Effector CD4-positive, alpha-beta T cell (primary cell): ENCODE results near the gene ROBO1.

Source experiments
- DNase-seq: peaks from one replicate; pipeline ENCODE4 v3.0.0-alpha.2; 2020

The ROBO1 gene

DNA sequence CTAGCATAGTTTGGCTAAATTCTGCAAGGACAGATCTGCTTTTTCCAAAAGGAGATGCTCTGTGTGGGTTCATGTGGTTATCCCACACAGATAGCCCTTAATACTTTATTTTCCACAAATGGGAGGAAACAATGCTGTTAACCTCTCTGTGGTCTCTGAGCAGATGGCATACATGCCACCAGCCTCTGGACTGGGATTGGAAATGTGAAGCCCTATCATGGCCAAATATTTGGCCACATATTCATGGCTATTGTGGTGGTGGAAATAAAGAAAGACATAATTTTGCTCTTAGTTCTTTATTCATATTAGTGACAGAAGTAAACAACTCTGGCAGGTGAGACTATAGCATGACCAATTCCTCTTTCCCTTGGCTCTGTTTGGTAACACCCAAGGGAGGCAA, 726.2 kb downstream of the ROBO1 start:
- DNase-seq, result no peak

DNA sequence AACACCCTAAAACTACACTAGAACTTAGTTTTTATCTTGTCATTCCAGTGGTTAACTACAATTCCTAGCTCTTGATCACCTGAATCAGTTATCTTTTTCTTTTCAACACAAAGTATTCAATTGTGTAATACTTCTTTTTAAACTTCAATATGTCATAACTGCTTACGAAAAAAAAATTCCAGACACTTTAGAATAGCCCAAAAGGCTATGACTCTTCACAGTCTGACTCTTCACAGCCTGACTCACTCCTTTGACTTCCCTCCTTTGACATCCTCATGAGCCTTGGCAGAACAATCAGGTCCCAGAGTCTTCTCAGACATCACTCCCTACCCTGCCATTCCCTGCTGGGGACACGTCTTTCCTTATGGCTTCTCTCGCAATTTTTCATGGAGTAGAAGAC, 727.1 kb downstream of the ROBO1 start:
- DNase-seq, result no peak

DNA sequence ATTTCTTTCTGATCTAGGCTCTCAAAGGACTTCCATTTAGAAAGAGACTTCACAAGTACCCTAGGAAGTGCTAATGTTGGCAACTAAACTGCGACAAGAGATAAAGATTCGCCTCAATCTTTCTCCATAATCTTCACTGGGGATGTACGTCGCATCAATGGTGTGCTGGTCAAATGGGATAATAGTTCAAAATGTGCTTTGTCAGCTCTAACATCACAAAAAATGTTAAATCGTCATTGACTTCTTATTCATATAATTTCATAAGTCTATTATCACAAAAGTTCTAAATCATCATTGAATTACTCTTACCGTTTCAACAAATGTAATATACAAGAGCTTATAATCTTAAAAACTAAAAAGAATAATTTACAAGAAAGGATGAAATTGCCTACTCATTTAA, 727.7 kb downstream of the ROBO1 start:
- no peak for DNase-seq

DNA sequence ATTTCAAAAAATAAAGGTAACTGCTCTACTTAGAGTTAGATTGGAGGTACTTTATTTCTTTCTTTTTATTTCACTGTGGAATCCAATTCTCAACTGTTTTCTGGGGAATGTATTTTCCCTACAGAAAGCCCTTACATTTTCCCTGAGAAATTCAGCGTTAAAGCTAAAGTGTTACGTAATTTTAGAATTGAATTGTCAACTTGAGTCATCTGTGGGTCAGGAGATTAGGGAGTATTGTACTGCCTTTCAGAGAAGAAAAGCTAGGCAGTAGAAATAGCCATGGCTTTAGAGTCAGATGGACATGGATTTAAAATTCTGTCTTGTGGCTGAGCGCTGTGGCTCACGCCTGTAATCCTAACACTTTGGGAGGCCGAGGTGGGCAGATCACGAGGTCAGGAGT, 728.6 kb downstream of the ROBO1 start:
- DNase-seq, result no peak

DNA sequence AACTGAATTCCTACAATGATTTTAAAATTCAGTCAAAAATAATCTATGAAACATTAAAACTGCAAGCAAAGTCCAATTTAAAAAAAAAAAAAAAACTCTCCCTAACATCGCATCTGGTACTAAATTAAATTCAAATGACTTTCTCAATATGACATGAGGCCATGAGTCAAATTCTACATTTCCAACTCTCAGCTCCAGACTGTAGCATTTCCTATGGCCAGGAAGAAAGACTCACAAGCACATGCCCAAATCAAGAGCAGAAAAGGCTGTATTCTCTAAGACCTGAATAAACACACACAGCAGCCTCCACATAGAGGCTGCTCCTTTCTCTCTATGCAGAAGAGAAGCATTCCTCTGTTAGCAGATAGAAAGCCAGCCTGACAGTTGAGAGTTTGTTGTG, 729.2 kb downstream of the ROBO1 start:
- DNase-seq, result no peak

DNA sequence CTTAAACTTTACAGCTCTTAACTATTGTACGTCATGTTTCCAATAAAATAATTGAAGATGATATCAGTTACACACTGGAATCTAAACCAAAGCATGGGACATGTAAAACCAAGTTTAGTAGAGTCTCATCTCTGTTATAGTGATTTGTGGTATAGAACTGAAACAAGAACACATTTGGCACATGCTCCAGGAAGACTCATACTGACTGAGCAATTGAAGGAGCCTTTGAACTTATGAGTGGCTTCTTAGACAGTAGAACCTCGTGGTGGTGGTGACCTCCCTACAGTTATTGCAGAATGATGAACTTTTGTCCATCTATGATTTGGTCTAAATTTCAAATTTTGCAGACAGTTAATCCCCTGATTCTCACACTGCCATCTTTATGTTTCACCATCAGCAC, 729.7 kb downstream of the ROBO1 start:
- no peak for DNase-seq

DNA sequence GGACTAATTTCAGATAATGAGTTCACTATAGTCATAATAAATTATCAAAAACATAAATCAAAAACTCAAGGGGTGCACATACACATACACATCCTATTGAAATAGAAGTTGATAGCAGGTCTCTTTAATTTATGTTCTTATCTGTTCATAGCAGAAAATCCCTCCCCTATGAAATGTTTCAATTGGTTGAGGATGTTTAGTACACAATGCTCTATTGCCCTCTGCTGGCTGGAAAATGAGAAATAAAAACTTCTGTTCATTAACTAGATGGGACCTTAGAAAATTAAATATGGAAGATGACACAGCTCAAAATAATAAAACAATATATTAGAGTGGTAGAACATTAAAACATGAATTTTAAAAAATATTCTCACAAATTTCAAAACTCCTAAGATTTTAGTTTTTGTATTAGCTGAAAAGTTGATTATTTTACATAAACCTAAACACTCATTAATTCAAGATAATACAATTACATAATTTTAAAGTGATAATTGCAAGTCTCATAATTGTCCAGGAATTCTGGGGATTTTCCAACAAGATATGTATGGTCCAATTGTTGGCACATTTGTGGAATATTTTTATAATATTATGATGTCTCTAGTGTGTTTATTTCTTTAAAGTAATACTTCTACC, 735.0 kb downstream of the ROBO1 start:
- no peak for DNase-seq

DNA sequence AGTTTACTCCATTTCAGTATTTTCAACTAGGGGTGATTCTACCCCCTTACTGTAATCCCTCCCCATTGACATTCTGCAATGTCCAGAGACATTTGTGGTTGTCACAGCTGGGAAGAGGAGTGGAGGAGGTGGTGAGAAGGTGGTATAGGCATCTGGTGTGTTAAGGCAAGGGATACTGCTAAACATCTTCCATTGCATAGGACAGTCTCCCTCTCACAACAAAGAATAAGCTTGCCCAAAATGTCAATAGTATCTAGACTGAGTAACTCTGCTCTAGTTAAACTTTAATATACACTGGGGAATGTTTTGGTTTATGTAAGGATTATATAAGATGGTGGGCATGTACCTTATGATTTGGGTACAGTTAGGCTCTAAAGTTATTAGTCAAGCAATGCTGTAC, 737.6 kb downstream of the ROBO1 start:
- DNase-seq, result no peak

DNA sequence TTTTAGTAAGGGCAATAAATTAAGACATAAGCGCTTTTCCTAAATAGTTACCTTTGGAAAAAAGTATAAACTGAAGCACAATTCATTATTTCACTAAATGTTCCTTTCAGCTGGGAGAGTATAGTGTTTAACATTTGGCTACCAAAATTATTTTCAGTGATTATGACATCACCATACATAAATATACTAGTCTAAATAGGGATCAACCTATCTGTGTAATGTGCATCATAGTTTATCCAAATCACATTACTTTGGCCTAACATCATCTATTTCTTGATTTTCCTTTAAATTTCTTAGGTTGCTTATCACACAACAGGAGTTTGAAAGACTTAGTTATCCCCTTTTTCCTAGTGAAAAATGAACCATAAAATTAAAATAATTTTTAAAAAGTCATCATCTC, 738.9 kb downstream of the ROBO1 start:
- no peak for DNase-seq

DNA sequence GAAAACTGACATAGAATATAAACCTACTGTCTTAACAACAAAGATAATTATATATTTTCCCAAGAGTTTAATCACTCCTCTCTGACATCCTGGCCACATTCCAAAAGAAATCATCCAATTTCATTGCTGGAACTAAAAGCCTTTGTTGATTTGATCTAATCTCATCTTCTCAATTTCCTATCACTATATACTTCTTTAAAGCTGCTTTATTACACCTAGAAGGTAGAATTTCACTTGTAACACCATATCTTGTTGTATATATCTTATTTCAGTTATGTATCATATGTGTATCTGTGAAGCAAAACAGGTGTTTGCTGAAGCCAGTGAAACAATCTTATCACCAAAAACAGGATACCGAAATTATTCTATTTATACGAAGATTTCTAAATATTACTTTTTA, 740.2 kb downstream of the ROBO1 start:
- no peak for DNase-seq

DNA sequence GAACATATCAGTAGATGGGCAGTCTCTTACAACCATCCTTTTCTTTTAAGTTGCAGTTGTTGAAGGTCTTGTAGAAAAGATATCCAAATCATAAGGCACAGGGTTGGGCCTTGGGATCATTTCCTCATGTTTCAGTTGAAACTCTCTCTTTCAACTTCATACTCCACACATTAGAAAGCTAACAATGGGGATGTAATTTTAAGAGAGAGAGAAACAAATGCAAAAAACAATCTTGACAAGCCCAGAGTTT, 747.9 kb downstream of the ROBO1 start:
- DNase-seq, result no peak

DNA sequence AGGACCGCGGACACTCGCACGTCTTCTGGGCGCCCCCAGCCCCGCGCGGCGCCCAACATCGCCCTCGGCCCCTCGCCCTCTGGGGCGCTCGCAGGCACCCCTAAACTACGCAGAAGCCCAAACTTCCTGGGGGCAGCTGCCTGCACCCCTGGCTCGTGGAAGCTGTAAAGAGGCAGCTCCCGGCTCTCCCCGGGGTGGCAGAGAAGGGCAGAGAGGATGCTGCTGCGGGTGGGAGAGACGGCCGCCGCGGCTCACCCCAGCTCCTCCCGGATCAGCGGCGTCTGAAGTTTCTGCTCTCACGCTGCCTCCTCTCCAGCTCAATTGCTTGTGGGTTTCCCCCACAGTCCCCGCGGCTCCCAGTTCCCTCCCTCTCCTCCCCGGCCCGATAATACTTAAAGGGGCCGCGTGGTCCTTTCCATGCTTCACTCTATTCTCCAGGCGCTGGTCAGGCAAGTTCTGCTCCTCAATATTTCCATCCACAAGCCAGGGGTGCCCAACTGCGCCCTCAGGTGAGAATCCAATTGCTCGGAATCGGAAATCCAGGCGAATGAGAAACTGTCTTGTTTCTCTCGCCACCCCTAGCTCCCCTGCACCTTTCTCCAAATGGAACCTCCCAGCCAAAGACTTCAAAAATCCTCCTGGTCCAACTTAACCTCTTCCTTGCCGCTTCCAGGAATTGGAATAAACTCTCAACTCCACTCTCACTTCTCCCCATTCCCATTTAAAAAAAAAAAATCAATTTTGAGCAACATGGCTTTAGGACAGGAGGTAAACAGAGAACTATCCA, 748.5 kb downstream of the ROBO1 start:
- no peak for DNase-seq

DNA sequence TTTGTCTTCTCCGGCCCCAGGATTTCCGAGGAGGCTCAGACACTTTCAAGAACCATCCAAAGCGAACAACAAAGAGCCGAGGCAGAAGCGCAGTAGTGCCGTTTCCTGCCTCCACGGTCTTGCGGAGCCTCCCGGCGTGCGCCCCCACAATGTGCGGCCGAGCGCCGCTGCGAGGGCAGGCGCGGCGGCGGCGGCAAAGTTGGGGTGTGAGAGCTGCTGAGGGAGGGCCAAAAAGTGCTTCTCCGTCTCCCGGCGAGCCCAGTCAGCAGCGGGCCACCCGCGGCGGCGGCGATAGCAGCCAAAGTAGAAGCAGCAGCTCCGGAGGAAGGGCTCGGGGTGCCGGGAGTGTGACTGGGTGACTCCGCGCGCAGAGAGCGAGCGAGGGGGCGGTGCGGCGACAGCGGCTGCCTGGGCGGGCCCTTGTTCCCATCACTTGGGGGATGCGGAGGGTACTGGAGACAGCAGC, 749.1 kb downstream of the ROBO1 start:
- DNase-seq, result no peak

DNA sequence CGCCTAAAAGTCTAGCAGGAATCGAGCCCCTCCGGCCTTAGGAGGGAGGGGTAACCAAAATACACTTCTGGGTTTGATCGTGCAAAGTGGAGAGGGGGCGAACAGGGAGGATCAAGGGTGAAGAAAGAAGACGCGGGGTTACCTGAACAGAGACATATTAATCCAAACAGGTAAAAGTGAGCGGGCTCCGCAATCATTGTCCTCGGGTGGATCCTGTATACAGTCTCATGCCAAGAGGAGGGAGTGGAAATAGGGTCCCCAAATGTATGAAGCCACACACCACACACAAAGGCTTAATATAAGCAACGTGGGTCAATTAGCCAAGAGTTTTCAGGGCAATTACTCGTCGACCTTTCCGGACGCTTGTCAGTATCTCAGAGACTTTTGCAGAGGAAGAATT, 749.5 kb downstream of the ROBO1 start:
- no peak for DNase-seq

DNA sequence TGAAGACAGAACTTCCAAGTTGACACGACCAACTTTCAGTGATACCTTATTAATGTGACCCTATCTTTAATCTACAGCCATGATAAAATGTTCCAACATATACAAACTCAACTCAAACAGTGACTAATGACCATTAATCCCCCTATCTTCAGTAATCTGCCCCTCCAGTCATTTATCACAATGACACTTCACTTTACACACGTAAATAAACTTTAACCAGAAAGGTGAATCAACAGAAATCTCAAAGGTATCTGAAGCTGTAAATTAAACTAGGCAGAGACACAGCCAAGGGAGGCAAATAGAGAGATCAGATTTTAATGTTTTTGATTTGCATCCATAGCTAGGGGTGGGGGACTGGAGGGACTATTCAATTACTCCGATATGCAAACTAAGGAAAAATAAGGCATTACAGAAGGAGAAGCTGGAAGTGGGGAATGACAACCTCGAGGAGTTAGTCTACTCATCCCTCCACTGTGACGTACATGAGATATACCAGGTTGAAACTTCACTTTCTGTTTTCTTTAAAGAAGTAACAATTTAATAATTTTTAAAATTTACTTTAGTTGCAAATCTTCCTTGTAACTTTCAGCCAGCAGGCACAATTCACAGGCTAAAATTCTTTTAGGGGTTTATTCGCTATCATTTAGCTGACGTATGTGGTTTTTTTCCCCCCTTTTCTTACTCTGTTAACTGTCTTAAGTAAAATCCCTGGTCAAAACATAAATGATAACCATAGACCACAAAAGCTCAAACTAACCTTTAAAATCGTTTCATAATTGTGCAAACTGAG, 751.0 kb downstream of the ROBO1 start:
- DNase-seq, result no peak

DNA sequence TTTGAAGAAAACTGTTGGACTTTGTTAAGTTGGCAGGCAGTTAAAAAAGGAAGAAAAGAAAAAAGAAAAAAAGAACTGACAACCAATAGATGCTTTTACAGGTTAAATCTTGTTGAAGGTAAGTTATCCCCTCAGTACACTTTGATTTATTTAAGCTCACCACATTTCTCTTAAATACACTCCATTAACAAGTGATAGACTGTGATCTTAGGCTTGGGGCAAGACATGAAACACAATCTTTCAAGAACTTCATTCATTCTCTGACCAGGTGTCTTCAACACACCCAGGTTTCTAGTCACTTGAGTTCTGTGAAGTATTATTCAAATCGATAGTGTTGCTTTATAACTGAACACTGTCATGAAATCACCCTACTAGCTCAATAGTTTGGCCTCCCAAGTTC, 751.9 kb downstream of the ROBO1 start:
- DNase-seq, result no peak

DNA sequence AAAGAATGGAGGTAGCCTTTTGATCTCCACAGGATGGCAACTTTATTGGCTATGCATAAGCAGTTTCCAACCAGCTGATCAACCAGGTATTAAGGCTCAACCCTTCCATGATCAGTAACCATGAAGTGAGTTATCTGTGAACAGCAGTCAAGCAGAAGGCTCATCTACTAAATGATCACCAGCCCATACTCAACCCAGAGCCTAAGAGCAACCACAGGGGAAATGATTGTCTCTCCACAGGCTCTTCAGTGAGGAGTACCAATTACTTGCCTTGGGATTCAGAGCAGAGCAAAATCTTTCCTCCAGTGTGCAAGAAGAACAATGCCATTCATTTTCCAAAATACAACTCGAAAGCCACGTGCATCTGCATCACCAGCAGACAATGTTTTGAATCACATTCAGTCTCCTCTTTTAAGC, 754.8 kb downstream of the ROBO1 start:
- DNase-seq, result no peak

DNA sequence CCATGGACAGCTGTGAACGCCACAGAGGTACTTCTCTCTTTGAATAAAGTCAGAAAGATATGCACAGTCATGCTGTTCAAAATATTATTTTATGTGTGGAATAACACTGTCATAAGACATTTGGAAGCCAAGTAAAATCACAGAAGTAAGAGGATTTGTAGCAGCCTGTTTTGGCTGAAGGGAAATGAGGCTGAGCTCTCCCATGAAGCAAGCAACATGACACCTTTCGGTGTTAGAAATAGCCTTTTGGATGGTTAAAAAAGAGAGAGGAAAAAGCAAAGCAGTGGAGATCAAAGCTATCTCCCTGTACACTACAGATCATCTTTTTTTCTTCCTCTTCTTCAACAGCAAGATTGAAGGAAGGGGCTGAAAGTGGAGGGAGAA, 755.3 kb downstream of the ROBO1 start:
- no peak for DNase-seq

DNA sequence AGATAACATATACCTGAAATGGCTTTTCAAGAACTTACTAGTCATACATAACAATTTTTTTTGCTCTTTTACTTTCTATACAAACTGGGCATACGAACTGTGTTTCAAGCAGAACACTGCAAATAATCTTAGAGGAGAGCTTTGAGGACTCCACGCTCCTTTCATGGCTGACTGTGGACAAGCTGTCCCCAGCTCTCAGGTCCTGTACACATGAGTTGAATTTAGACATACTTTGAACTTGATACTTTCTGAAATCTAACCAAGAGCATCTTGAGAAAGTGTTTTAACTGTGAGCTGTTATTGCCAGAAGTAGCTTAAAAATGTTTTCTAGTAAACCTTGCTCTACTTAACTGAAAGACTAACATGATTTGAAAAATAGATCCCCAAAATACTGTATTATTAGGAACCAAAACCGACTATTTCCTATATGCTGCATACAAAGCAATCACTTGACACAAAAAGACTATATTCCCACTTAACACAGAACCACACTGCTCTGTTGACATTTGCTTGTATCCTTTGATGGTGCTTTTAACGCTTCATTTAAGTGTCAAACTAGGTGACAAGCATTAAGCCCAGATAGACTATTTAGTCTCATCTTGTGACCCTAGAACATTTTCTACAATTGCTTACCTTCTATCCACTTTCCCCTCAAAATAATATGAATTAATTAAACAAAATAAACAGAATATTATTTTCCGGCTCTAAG, 755.8 kb downstream of the ROBO1 start:
- DNase-seq, result no peak

DNA sequence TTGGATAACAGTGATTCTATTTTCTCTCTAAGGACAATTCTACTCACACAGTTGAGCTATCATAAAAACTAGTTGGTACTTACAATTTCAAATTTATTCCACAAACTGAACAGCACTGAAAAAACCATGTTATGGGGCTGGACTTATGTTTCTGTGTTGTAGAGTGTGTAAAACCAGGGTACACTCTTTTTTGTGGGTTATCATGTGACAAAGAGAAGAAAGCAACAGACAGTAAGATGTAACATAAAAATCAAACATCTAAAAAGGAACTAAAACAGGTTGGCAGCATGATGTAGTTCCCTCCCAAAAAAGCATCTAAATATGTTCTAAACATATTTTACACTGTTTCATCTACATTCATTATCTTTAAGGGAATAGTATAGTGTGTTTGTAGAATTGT, 757.9 kb downstream of the ROBO1 start:
- no peak for DNase-seq

DNA sequence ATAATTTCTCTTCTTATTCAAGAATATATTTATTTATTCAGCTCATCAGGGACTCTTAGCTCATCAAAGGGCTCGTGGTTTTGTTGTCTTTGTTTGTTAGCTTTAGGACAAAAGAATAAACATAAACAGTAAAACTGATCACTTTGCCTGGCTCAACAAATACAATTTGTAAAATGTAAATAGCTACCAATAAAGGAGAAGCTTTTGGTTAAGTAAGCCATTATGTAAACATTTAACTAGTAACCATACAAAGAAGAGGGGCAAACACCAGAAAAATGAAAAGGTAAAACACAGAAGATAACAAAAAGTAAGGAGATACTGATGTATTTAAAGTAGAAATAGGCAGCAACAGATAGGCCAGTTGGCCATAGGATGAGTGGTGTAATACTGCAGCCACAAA, 761.7 kb downstream of the ROBO1 start:
- no peak for DNase-seq

DNA sequence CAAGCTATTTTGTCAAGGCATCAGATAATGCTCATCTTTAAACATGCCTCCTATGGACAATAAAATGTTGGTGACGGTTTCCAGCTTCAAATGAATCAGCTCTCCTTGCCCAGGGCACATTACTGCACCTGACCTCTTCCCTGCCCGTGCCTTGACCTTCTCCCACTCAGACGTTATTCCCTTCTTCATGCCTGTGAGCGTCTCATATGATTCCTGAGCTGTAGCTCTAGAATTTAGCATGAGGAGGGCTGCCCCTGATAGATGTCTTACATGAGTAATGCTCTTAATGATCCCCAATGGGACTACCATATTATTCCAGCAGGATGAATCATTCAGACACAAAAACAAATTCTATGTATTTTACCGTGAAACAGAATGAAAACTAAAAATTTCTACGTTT, 762.7 kb downstream of the ROBO1 start:
- no peak for DNase-seq

DNA sequence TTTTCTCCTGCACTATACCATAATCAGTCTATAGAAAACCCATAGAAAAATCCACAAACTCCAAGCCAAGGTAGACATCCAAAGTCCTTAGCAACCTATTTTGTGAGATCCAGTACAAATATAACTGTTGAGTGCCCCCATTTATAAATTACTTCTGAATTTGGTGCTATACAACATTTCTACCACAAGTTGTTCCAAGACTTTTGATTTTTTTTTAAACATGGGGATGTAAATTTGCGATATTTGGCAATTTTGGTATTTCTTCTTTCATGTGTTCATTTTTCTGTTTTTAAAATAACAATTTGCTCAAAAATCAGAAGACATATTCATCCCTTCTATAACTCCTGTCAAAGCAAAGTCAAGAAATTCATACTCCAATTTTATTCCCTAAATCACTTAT, 763.8 kb downstream of the ROBO1 start:
- DNase-seq, result no peak
